WI38 (cell line): ENCODE measurements around the gene SDS.

ENCODE experiments used
- H3K4me3 ChIP-seq: 2 replicates; pipeline ENCODE4 v1.5.1; 2011; ENCODE audit warnings: low read depth, mild to moderate bottlenecking, control low read depth, low read length
- CTCF ChIP-seq: IDR thresholded peaks from 2 replicates; pipeline ENCODE4 v1.5.1; 2012; ENCODE audit warnings: low read depth, mild to moderate bottlenecking, control low read depth, low read length

The SDS gene

DNA sequence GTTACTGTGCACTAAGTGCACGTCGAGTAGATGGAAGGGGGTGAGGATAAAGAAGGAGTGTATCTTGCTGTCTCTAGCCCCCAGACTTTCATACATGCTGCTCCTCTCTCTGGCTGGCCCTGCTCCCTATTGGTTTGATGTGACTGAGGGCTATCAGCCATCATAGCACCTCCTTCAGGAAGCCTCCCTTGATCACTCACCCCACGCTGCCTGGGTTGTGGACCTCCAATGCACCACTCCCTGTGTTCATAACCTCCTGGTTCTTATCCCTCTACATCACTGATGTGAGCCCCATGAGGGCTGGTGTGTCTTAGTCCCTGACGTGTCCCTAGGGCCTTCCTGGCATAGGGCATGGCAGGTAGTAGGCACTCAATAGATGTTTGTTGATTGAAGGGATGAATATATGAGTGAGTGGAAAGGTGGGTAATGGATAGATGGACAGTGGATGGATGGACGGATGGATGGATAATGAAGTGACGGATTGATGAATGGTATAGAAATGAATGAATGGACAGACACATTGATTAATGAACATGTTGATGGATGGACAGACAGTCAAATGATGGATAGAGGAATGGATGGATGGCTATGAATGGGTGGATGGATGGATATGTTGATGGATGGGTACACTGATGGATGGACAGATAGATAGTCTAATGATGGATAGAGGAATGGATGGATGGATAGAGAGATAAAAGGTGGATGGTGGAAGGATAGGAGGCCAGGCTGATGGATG, 33.5 kb upstream of the SDS start:
- no peak overlapping the region for H3K4me3 ChIP-seq
- no peak for TF ChIP-seq CTCF

DNA sequence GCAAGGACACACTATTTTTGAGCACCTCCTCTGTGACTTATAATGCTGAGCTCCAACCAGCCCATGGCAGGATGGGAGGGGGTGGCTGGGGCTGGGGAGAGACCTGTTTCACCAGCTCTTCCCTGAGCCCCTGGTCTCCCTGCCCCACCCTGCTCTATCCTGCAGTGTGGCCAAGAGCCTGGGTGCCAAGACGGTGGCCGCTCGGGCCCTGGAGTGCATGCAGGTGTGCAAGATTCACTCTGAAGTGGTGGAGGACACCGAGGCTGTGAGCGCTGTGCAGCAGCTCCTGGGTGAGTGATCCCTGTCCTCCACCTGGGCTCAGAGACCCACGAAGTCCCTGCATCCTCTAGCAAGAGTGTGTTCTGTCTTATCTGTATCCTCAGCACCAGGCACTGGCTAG, 32.9 kb upstream of the SDS start:
- no peak overlapping the region for H3K4me3 ChIP-seq
- TF ChIP-seq CTCF, result no peak

- no peak overlapping the region for H3K4me3 ChIP-seq
- no peak for TF ChIP-seq CTCF
Measured at GRCh38 chr12:113435367-113435766, 31.7 kb upstream of the SDS start.

- no peak for TF ChIP-seq CTCF
- no peak overlapping the region for H3K4me3 ChIP-seq
Measured at GRCh38 chr12:113432986-113433385, 29.3 kb upstream of the SDS start.

GRCh38 chr12:113428482-113428881, 24.8 kb upstream of the SDS start:
- no peak for TF ChIP-seq CTCF
- H3K4me3 ChIP-seq, result no peak overlapping the region

DNA sequence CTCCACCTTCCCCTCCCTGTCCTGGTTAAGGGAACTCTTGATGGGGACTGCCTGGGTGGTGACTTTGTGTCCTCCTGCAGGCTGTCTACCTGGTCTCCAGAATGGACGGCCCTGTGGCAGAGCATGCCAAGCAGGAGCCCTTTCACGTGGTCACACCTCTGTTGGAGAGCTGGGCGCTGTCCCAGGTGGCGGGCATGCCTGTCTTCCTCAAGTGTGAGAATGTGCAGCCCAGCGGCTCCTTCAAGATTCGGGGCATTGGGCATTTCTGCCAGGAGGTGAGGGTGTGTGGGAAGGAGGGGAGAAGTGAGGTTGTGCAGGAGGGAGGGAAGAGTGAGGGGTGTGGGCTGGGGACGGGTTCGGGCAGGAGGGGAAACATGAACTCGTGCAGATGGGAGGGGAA, 24.2 kb upstream of the SDS start:
- no peak for TF ChIP-seq CTCF
- no peak overlapping the region for H3K4me3 ChIP-seq

DNA sequence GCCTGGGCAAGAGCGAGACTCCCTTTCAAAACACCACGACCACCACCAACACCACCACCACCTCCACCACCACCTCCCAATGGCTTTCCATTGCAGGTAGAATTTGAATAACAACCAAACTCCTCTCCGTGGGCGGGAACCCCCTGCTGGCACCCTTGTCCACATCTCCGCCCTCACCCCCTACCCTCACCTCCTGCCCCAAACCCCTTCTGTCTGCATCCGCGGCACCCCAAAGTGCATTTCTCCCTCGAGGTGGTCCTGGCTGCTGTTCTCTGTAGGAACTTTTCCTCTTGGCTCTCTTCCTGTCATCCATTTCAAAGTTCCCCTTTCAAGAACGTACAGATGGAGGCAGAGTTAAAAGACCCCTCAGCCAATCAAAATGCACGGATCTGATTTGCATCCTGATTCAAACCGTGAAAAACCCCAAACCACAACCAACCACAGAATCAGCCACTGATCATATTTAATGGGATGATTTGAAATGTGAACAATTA, 22.3 kb upstream of the SDS start:
- no peak overlapping the region for H3K4me3 ChIP-seq

More for the DNA sequence above, 22.3 kb upstream of the SDS start:
- no peak for TF ChIP-seq CTCF
